Stimulated activated CD8-positive, alpha-beta memory T cell treated with anti-CD3 and anti-CD28 coated beads, Interleukin-12 subunit alpha, Interleukin-12 subunit beta, amount 100 ng/mL, for 24 hours (primary cell): ENCODE data around the gene MZT2A.
"Not testable (repeated sequence)": the region's sequence is repeated elsewhere in the genome, so short reads cannot be mapped to it uniquely, and the experiment has no call there.

Source experiments
- DNase-seq: peaks from one replicate; pipeline ENCODE4 v3.0.0-alpha.2; 2020; ENCODE audit errors: extremely low read depth

The MZT2A gene

GRCh38 chr2:131520526-131520925 lies 28.3 kb upstream of the MZT2A start:
- no peak for DNase-seq

GRCh38 chr2:131519871-131520470 lies 27.8 kb upstream of the MZT2A start:
- not testable (repeated sequence) for DNase-seq

- DNase-seq, result no peak
Observed at GRCh38 chr2:131519466-131519865, 27.3 kb upstream of the MZT2A start.

GRCh38 chr2:131518531-131518930 lies 26.3 kb upstream of the MZT2A start:
- DNase-seq, result not testable (repeated sequence)

GRCh38 chr2:131517856-131518255 lies 25.7 kb upstream of the MZT2A start:
- DNase-seq, result not testable (repeated sequence)

- no peak for DNase-seq
Observed at GRCh38 chr2:131517106-131517831, 25.1 kb upstream of the MZT2A start.

GRCh38 chr2:131516621-131517020 lies 24.4 kb upstream of the MZT2A start:
- not testable (repeated sequence) for DNase-seq

GRCh38 chr2:131516011-131516410 lies 23.8 kb upstream of the MZT2A start:
- no peak for DNase-seq

GRCh38 chr2:131515235-131515634 lies 23.0 kb upstream of the MZT2A start:
- DNase-seq, result not testable (repeated sequence)

GRCh38 chr2:131514408-131515166 lies 22.4 kb upstream of the MZT2A start:
- DNase-seq, result not testable (repeated sequence)

GRCh38 chr2:131511969-131512870 lies 20.0 kb upstream of the MZT2A start:
- not testable (repeated sequence) for DNase-seq

GRCh38 chr2:131511291-131511968 lies 19.2 kb upstream of the MZT2A start:
- DNase-seq, result not testable (repeated sequence)

GRCh38 chr2:131509615-131510014 lies 17.4 kb upstream of the MZT2A start:
- no peak for DNase-seq

- not testable (repeated sequence) for DNase-seq
Observed at GRCh38 chr2:131504082-131504750, 12.0 kb upstream of the MZT2A start.

- DNase-seq, result not testable (repeated sequence)
Observed at GRCh38 chr2:131503587-131503986, 11.4 kb upstream of the MZT2A start.

- not testable (repeated sequence) for DNase-seq
Observed at GRCh38 chr2:131498321-131498973, 6.2 kb upstream of the MZT2A start.

GRCh38 chr2:131495506-131495905 lies 3.3 kb upstream of the MZT2A start:
- not testable (repeated sequence) for DNase-seq

- DNase-seq, result no peak
Observed at GRCh38 chr2:131493199-131493968, 1.2 kb upstream of the MZT2A start.
